ENCODE measurements around the gene BMP10. TPM values are rescaled to one million over a fixed set of nuclear protein-coding genes. Genes with fewer than 3 reads are reported as not detected.

Gene BMP10
- total RNA-seq, 2 experiments from 2014 or later: 0.18 TPM; not detected in 1

DNA sequence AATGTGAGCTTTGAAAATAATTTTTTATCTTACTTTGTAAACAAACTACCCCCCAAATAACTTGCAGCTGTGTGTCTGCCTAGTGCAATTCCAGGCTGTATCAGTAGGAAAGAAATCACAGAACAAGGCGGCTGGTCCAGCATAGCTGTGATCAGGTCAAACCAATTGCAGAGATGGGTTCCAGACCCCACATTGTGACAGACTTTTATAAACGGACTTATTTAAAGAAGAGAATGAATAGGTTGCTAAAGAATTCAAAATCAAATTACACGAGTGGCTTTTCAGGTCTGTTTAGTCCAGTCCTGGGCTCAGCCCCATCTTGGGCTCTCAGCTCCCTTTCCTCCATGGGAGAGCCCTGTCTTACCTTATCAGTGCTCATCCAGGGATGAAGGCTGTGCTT is 11.1 kb downstream of the BMP10 start:
- peaks cover 11% of the 10 kb centered on the region for H3K4me1 Mint-ChIP-seq
- H3K4me3 Mint-ChIP-seq: no peak overlapping the region
- no peaks in the 10 kb centered on the region for H3K36me3 Mint-ChIP-seq (ENCODE audit: low read depth)
- no peak for DNase-seq
- H3K27ac Mint-ChIP-seq: no peak overlapping the region
- CTCF ChIA-PET: interaction anchor here (0.8 to 1.2 kb wide), 2 partner anchors 22 to 24 kb away, joined by 3 to 5 read pairs; no protein-coding TSS in a partner anchor
- POLR2A ChIA-PET: no interaction called here
- peaks cover 7% of the 10 kb centered on the region for H3K27me3 Mint-ChIP-seq
- no peaks in the 10 kb centered on the region for H3K9me3 Mint-ChIP-seq

- ChIA-PET CTCF (interaction anchor here (1.1 to 1.5 kb wide), 3 partner anchors 13 to 85 kb away, joined by 3 to 5 read pairs (median 5); no protein-coding TSS in a partner anchor), POLR2A (no interaction called here)
- Mint-ChIP-seq H3K27ac (no peak overlapping the region), H3K27me3 (peaks cover 14% of the 10 kb centered on the region), H3K36me3 (ENCODE audit: low read depth) (no peaks in the 10 kb centered on the region), H3K4me1 (peaks cover 11% of the 10 kb centered on the region), H3K4me3 (no peak overlapping the region), H3K9me3 (no peaks in the 10 kb centered on the region)
- DNase-seq: no peak
Measured at GRCh38 chr2:68857855-68858456, 13.2 kb downstream of the BMP10 start.

DNA sequence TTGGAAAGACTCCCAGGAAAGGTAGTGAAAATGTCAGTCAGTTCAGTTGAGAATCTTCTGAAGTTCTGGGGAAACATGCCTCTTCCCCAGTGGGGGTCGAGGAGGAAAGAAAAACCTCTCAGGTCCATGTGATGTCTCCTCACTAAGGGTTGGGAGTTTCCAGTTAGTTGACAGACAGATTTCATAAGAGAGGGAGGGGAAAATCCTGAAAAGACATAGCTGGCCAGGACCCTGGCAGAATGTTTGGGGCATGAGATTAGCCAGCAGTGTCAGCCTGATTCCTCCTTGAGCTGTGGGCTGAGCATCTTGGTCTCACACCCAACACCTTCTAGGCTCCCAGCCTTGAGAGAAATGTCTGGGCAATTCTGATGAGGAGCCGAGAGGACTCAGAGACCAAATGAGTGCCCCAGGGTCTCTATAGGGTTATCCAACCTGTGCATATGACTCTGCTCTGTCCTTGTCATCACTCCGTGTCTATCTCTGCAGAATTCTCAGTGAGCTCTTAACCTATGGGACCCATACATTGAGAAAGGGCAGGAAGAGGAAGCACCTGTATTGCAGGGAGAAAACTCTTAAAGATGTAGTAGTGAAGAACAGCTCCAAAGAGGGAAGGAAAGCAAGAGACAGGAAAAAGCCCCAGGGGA is 13.9 kb downstream of the BMP10 start:
- no peak for DNase-seq
- ChIA-PET CTCF (interaction anchor here (1.5 kb wide), 1 partner anchor 13 kb away, joined by 5 read pairs; no protein-coding TSS in a partner anchor), POLR2A (no interaction called here)
- Mint-ChIP-seq H3K27me3 (peaks cover 15% of the 10 kb centered on the region), H3K4me1 (peaks cover 11% of the 10 kb centered on the region), H3K27ac (no peak overlapping the region), H3K9me3 (no peaks in the 10 kb centered on the region), H3K4me3 (no peak overlapping the region), H3K36me3 (ENCODE audit: low read depth) (no peaks in the 10 kb centered on the region)

GRCh38 chr2:68855550-68855949 is 15.6 kb downstream of the BMP10 start:
- ChIA-PET CTCF (interaction anchor here (0.7 kb wide), 1 partner anchor 368 kb away, joined by 3 read pairs; no protein-coding TSS in a partner anchor), POLR2A (no interaction called here)
- no peaks in the 10 kb centered on the region for H3K9me3 Mint-ChIP-seq
- no peaks in the 10 kb centered on the region for H3K36me3 Mint-ChIP-seq (ENCODE audit: low read depth)
- peaks cover 5% of the 10 kb centered on the region for H3K4me1 Mint-ChIP-seq
- peaks cover 16% of the 10 kb centered on the region for H3K27me3 Mint-ChIP-seq
- no peak overlapping the region for H3K4me3 Mint-ChIP-seq
- no peak for DNase-seq
- no peak overlapping the region for H3K27ac Mint-ChIP-seq

DNA sequence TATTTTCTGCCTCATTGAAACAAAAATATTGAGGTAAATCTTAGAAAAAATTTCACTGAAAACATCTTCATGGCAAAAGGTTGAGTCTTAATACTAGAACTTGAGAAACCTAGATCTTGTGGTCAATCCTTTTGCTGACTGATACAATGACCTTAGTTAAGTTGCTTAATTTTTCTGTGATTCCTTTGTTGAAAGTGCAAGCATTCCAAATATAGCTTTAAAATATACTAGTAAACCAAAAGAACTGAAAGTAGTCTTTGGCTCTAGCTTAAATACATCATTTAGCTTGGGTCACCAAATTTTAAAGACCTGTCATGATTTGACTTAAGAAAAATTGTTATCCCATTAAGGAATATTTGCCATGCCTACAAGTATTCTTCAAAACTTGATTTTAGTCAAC is 16.7 kb downstream of the BMP10 start:
- no peaks in the 10 kb centered on the region for H3K9me3 Mint-ChIP-seq
- peaks cover 20% of the 10 kb centered on the region for H3K27me3 Mint-ChIP-seq
- H3K36me3 Mint-ChIP-seq (ENCODE audit: low read depth): no peaks in the 10 kb centered on the region
- POLR2A ChIA-PET: no interaction called here
- no peak overlapping the region for H3K4me3 Mint-ChIP-seq
- no peak for DNase-seq
- peaks cover 5% of the 10 kb centered on the region for H3K4me1 Mint-ChIP-seq
- H3K27ac Mint-ChIP-seq: no peak overlapping the region
- CTCF ChIA-PET: interaction anchor here (0.6 to 2.2 kb wide), 5 partner anchors 13 to 89 kb away, joined by 3 to 8 read pairs (median 4); no protein-coding TSS in a partner anchor

- Mint-ChIP-seq H3K9me3 (no peaks in the 10 kb centered on the region), H3K36me3 (ENCODE audit: low read depth) (no peaks in the 10 kb centered on the region), H3K27me3 (peaks cover 21% of the 10 kb centered on the region), H3K4me3 (no peak overlapping the region), H3K4me1 (peaks cover 5% of the 10 kb centered on the region), H3K27ac (no peak overlapping the region)
- POLR2A ChIA-PET: no interaction called here
- CTCF ChIA-PET: interaction anchor here (0.9 to 2.2 kb wide), 3 partner anchors 14 to 89 kb away, joined by 3 to 8 read pairs (median 5); no protein-coding TSS in a partner anchor
- no peak for DNase-seq
Measured at GRCh38 chr2:68853915-68854314, 17.3 kb downstream of the BMP10 start.

GRCh38 chr2:68853035-68853434 is 18.2 kb downstream of the BMP10 start:
- Mint-ChIP-seq H3K36me3 (ENCODE audit: low read depth) (no peaks in the 10 kb centered on the region), H3K4me1 (peaks cover 5% of the 10 kb centered on the region), H3K27me3 (peaks cover 23% of the 10 kb centered on the region), H3K4me3 (no peak overlapping the region), H3K9me3 (no peaks in the 10 kb centered on the region), H3K27ac (no peak overlapping the region)
- CTCF ChIA-PET: interaction anchor here (1.1 to 2.2 kb wide), 2 partner anchors 15 to 101 kb away, joined by 3 to 8 read pairs; no protein-coding TSS in a partner anchor
- DNase-seq: no peak
- POLR2A ChIA-PET: no interaction called here

DNA sequence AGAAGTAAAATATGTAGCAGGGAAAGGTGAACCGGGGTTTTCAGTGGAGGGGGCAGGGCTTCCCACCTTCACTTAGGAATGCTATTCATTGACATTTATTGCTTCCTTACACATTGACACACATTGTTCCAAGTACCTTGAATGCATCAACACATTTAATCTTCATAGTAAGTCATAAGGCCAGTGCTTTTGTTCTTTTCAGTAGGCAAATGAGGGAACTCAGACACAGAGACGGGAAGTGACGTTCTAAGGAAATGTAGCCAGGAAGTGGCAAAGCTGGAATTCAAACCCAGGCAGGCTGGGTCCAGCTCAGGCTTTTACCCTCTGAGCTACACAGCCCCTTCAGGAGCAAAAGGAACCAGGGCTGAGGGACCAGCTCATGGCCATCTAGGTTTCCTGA is 20.7 kb downstream of the BMP10 start:
- Mint-ChIP-seq H3K36me3 (ENCODE audit: low read depth) (no peaks in the 10 kb centered on the region), H3K27me3 (peaks cover 28% of the 10 kb centered on the region), H3K9me3 (no peaks in the 10 kb centered on the region), H3K4me1 (no peaks in the 10 kb centered on the region), H3K4me3 (no peak overlapping the region), H3K27ac (no peak overlapping the region)
- POLR2A ChIA-PET: no interaction called here
- CTCF ChIA-PET: interaction anchor here (0.8 to 2.5 kb wide), 3 partner anchors 12 to 75 kb away, joined by 3 to 5 read pairs (median 5); no protein-coding TSS in a partner anchor
- no peak for DNase-seq

DNA sequence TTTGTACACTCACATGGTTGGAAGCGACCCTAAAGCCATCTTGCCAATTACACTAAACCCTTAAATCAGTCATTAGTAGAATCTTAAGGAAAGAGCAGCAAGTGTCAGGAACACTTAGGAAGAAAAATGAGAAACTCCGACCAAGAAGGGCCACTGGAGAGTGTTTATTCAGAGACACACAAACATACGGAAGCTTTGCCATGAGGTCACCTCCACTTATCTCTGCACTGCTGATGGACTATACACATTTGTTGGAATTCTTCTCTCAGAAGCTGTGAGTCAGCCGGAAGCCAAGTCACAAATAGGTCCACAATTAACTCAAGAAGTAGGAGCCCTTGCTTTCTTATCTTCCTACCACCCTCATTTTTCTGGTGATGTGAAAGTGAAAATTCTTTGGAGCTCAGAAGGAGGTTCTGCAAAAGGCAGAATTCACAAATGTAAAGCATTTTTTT is 21.6 kb downstream of the BMP10 start:
- H3K27me3 Mint-ChIP-seq: peaks cover 31% of the 10 kb centered on the region
- no peaks in the 10 kb centered on the region for H3K9me3 Mint-ChIP-seq
- no peak overlapping the region for H3K27ac Mint-ChIP-seq
- POLR2A ChIA-PET: interaction anchor here (0.9 to 1.2 kb wide), 2 partner anchors 21 to 59 kb away, joined by 3 read pairs; no protein-coding TSS in a partner anchor
- no peak for DNase-seq
- CTCF ChIA-PET: interaction anchor here (2.5 kb wide), 1 partner anchor 13 kb away, joined by 5 read pairs; no protein-coding TSS in a partner anchor
- no peak overlapping the region for H3K4me3 Mint-ChIP-seq
- H3K4me1 Mint-ChIP-seq: no peaks in the 10 kb centered on the region
- no peaks in the 10 kb centered on the region for H3K36me3 Mint-ChIP-seq (ENCODE audit: low read depth)

DNA sequence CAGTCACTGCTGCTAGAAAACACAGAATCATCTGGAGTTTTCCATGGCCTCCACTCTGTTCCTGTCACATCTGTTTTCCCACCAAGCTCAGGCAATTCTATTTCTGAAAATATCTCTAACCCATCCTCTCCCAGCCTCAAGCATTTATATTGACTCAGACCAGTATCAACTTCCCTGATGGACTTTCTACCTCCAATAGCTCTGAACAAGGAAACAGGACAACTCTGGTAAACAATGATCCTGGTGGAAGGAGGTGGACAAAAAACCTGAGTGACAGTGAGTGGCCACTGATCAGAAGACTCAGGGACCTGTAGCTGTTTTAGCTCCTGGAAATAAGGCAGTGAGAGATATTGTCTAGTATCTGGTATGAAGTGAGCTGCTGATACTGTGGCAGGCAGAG is 23.4 kb downstream of the BMP10 start:
- Mint-ChIP-seq H3K36me3 (ENCODE audit: low read depth) (no peaks in the 10 kb centered on the region), H3K9me3 (no peaks in the 10 kb centered on the region), H3K4me1 (no peaks in the 10 kb centered on the region), H3K4me3 (no peak overlapping the region), H3K27me3 (peaks cover 27% of the 10 kb centered on the region), H3K27ac (no peak overlapping the region)
- no peak for DNase-seq
- ChIA-PET POLR2A (interaction anchor here (1.7 kb wide), 1 partner anchor 61 kb away, joined by 5 read pairs; no protein-coding TSS in a partner anchor), CTCF (no interaction called here)

DNA sequence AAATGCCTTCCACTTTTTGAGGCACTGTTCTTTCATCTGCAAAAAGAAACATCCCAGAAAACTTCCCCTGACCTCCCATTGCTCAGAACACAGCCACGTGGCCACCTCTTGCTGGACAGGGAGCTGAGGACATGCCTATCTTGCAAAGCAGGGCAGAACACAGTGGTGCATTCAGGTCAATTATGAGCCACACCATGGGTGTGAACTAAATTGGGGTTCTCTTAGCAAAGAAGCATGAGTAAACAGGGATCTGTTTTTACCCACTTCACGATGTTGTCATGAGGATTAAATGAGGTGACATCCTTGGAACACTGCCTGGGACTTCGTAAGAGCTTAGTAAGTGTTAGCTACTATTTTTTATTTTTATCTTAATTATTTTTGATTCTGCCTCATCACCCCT is 25.1 kb downstream of the BMP10 start:
- H3K9me3 Mint-ChIP-seq: no peaks in the 10 kb centered on the region
- H3K27me3 Mint-ChIP-seq: peaks cover 30% of the 10 kb centered on the region
- no peak overlapping the region for H3K4me3 Mint-ChIP-seq
- CTCF ChIA-PET: interaction anchor here (1.2 kb wide), 1 partner anchor 97 kb away, joined by 3 read pairs; no protein-coding TSS in a partner anchor
- no peak overlapping the region for H3K27ac Mint-ChIP-seq
- DNase-seq: no peak
- H3K4me1 Mint-ChIP-seq: no peaks in the 10 kb centered on the region
- H3K36me3 Mint-ChIP-seq (ENCODE audit: low read depth): no peaks in the 10 kb centered on the region
- POLR2A ChIA-PET: no interaction called here

GRCh38 chr2:68845043-68845442 is 26.2 kb downstream of the BMP10 start:
- POLR2A ChIA-PET: no interaction called here
- Mint-ChIP-seq H3K27ac (no peak overlapping the region), H3K27me3 (peaks cover 30% of the 10 kb centered on the region), H3K4me1 (no peaks in the 10 kb centered on the region), H3K9me3 (no peaks in the 10 kb centered on the region), H3K36me3 (ENCODE audit: low read depth) (no peaks in the 10 kb centered on the region), H3K4me3 (no peak overlapping the region)
- DNase-seq: no peak
- CTCF ChIA-PET: interaction anchor here (0.7 to 1.4 kb wide), 3 partner anchors 9 to 80 kb away, joined by 3 to 5 read pairs (median 4); no protein-coding TSS in a partner anchor

- no peak for DNase-seq
- Mint-ChIP-seq H3K36me3 (ENCODE audit: low read depth) (peaks cover 2% of the 10 kb centered on the region), H3K27me3 (peaks cover 8% of the 10 kb centered on the region), H3K9me3 (peaks cover 3% of the 10 kb centered on the region), H3K4me1 (peaks cover 30% of the 10 kb centered on the region), H3K4me3 (no peak overlapping the region), H3K27ac (no peak overlapping the region)
- ChIA-PET CTCF (interaction anchor here (0.7 to 4.5 kb wide), 15 partner anchors 11 to 376 kb away, joined by 3 to 41 read pairs (median 8); no protein-coding TSS in a partner anchor), POLR2A (interaction anchor here (1.0 kb wide), 1 partner anchor 69 kb away, joined by 3 read pairs; no protein-coding TSS in a partner anchor)
Measured at GRCh38 chr2:68839260-68839833, 31.9 kb downstream of the BMP10 start.
